ENCODE data around the gene TRPV6. TPM values are rescaled to one million over a fixed set of nuclear protein-coding genes. Genes with fewer than 3 reads are reported as not detected.

Gene TRPV6
- 1.8 TPM for total RNA-seq

DNA sequence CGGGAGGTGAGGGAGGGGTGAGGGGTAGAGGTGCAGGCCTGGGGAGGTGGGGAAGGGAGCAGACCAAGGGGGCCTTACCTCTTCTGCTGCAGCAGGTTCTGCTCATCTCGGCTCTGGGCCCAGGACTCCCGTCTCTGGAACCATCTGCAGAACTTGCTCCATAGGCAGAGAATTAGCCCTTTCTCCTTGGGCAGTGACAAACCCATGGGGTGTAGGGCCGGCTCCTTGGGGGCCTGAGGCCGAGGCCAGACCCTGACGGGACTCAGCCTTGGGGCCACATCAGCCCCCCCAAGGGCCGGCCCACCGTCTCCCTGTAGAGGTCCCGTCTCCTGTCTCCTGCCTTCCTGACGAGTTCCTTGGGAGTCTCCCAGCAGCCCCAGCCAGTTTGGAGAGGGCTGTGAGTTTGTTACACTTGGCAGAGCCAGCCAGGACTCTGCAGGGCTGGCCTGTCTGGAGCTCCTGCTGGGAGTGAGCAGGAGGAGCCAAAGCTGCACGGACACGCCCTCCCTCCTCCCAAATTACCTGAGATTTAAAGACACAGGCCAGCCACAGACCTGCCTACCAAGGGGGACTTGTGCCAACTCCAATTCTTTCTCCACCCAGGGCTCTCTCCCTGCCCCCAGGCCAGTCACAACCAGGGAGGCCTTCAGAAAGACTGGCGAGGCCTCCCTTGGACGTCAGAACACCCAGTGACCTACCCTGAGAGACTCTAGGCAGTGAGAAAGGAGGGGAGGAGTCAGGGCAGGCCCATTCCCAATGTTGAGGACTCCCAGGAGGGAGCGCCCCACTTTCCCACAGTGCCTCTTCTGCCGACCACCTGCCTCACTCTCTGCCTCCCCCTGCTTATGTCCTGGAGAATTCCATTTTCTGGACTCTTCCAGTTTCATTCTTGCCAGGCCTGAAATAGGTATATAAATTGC is at the start of gene TRPV6:
Gene TRPV6, minus strand, starts transcription at position 435 of the 920 bp plus-strand sequence.
- no peak for DNase-seq

DNA sequence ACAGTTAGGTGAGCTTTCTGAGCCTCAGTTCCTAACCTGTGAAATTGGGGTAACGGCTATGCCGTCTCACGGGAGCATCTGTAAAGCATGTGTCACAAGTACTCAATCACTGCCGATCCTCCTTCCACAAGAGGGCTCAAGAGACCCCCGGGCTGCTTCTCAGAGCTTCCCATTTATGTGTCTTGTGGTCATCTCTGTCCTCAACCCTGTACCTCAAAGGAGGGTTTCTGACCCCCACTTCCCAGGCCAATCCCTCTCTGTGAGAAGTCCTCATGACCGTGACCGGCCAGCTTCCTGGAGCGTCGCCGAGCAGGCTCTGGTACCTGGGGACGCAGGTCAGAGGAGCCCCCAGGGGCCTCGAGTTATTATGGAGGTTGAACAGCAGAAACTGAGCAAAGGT is 48.5 kb upstream of the TRPV6 start:
- no peak for DNase-seq

DNA sequence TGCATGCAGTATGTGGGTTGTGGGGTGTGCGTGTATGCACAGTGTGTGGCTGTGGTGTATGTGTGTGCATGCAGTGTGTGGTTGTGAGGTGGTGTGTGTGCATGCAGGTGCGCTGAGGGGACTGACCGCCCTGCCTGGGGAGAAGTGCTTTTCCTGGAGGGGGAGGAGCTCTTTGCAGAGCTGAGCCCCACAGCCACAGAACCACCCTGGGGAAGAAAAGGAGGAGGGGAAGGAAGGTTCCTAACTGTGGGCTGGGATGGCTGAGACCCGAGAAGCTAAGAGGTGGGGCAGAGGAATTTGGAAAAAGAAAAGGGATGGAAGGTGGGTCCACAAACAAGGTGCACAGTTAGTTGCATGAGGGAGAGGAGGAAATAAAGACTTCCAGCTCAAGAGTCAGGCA is 48.1 kb upstream of the TRPV6 start, which contains the start of gene TRPV5:
Gene TRPV5, minus strand, starts transcription at position 123 of the 400 bp plus-strand sequence. CDS start 287 bp downstream, outside the sequence.
- DNase-seq: no peak

DNA sequence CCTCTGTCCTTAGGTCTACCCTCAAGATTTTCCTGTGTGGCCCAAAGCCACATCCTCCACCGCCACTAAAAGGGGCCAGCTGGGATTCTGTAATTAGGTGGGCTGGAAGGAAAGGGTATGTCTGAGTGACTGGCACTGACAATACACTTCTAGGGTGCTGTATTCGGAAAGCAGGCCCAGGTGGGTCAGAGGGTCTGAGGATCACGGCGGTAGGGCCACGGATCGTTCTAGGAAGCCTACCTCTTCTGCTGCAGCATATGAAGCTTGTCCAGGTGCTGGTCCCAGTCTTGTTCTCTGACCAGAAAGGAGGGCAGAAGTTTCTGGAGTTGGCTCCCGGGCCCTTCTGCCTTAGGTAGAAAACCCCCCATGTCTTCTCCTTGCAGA is 47.5 kb upstream of the TRPV6 start:
- no peak for DNase-seq

DNA sequence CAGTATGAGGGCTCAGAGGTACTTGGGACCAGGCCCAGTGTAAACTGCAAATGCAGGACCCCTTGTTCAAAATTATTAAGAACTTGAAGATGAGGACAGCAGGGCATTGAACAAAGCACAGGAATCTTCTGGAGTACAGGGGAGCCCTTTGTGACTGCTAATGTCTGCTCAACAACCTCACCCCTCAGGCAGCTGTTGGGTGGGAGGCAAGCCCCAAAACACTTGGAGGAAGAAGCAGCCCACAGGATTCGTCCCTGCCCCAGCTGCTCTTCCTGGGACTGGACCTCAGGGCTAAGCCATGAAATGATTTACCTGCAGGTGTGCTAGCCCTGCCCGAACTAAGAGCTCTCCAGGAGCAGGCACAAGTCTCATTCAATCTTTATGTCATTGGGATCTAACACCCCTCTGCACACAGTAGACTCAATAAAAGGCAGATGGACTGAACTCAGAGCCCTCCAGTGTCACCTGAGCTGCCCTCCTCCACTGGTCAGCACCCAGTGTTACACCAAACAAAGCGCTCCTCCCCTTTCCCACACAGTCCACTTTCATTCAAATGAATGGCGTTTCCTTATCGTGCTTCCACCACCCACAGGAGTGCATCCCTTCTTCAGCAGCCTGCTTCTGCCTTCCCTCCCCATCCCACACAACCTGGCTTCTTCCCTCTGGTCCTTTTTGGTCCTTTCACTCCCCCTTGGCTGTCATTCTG is 47.0 kb upstream of the TRPV6 start:
- no peak for DNase-seq

DNA sequence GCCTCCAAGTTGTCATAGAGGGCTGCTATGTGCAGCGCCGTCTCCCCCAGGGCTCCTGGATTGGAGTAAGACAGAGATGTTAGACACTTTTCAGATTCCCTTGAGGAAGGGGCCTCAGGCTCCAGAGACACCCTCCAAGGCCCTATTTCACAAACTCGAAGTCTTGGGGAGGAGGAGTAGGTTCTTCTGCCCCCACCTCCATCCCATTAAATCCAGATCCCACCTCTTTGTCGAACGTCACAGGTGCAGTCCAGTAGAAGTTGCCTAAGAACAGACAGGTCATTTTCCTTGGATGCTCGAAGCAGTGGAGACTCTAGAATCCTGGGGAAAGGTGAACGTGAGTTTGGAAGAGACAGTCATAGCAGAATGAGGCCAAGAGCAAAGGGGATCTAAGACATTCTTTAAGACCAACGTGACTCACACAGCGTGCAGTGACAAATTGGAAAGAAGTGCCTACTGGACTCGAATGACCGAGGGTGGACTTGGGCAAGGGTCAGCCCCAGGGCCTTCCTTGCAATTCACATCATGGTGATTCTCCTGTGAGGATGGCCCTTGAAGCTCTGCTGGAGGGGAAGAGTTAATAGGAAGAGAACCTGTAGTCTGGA is 44.7 kb upstream of the TRPV6 start:
- DNase-seq: no peak

DNA sequence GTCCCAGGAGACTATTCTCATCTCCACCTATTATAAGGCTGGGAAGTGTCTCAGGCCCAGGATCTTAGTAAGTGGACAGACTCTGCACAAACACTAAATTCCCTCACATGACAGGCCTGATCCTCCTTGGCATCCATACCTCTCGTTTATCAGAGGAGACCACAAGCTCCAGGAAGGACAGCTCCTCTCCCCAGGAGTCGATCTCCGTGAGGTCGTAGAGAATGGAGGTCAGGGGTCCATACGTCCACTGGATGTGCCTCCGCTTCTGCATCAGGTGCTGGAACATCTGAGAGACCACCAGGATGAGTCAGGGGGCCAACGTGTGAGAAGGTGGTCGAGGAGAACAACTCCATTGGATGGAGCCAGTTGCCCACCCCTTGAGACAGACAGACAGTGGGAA is 42.4 kb upstream of the TRPV6 start:
- DNase-seq: no peak

DNA sequence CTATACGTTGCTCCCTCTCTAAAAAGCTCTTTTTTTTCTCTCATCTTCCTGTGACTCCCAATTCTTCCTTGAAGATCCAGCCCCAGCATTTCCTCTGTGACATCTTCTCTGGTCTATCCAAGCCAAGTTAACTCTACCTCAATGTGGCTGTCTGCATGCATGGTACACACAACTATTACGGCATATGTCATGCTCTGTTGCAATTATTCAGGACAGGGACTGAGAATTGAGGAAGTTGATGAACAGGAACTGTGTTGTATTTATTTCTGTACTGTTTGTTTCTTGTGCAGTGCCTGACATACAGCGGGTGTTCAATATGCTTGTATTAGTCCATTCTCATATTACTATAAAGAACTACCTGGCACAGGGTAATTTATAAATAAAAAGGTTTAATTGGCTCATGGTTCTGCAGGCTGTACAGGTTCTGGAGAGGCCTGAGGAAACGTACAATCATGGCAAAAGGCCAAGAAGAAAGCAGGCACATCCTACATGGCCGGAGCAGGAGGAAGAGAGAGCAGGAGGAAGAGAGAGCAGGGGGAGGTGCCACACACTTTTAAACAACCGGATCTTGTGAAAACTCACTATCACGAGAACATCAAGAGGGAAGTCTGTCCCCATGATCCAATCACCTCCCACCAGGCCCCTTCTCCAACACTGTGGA is 41.7 kb upstream of the TRPV6 start:
- no peak for DNase-seq

DNA sequence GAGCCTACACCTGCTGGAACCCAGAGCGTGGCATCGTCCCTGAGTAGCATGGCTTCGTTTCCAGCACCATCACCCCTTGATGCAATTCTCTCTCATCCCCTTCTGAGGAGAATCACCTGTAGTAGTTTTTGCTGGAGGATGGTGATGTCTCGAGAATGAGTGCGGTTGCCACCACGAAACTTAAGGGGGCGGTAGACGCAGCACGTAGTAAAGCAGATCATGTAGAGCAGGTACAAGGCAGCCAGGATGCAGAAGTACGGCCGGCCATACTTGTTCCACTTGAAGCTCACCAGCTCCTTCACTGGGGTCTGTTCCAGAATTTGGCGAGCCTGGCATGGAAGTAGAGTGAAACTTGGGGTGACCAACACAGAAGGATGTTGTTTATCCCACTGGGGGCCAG is 39.9 kb upstream of the TRPV6 start:
- DNase-seq: no peak

DNA sequence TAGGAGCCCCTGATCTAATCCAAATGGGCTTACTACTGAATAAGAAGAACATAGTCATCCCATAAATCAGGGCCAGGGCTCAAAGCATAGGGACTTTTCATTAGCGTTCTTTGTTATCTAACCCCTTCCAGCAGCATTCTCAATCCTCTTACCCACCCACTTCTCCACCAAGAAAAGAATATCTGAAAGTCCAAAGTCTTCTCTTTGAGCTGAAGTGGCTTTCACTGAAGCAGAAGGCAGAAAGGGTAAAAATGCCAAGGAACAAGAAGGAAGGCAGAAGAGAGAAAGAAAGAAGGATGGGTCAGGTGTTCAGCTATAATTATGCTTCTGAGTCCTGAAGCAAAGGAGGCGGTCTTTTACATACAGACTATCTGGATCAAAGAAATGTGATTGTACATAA is 37.8 kb upstream of the TRPV6 start:
- no peak for DNase-seq

DNA sequence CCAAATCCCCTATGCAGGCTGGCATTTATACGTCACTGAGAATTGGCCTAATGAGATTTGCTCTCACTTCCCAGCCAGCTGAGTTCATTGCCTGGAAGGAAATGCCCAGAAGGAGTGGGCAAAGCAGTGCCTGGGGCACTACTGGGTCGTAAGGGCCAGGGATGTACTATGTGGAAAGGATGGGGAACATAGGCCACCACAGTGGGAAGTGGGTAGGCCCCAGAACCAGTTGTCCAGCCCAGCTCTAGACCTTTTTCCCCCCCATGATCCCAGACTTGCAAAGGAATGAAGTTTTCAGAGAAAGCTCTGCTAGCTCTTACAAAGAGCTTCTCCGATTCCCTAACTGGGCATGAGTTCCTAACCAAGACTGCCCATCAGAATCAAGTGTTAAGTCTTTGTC is 34.1 kb upstream of the TRPV6 start:
- DNase-seq: no peak

DNA sequence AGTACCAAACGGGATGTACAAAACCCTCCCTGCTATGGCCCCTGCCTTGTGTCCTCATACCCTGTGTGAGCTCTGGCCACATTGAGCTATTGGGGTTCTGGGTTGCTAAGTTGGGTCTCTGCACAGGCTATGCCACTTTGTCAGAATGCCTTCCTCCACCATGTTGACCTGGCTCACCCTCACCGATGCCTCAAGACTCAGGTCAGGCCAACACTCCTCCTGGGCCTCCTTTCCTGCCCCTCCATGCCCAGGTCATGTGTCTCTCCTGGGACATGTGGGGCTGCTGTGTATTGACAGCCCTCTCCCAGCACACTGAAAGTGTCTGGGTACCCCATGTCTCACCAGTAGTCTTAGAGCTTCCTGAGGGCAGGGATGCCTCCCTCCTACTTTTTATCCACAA is 33.4 kb upstream of the TRPV6 start:
- no peak for DNase-seq

DNA sequence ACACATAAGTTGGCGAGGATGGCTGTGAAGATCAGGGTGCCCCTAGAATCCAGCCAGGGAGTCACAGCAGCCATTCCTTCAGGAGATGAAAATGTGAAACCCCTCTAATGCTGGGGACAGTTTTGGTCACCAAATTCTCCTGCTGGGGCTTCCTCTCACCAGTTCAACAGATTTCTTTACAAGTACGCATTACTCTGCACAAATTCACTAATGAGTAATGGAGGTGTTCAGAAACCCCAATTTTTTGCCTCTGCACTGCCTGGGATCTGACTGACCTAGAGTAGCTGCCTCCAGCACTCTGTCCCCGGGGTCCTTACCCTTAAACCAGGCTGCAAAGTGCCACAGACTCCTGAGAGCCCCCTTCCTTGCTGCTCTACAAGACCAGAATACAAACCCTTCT is 31.9 kb upstream of the TRPV6 start:
- no peak for DNase-seq

DNA sequence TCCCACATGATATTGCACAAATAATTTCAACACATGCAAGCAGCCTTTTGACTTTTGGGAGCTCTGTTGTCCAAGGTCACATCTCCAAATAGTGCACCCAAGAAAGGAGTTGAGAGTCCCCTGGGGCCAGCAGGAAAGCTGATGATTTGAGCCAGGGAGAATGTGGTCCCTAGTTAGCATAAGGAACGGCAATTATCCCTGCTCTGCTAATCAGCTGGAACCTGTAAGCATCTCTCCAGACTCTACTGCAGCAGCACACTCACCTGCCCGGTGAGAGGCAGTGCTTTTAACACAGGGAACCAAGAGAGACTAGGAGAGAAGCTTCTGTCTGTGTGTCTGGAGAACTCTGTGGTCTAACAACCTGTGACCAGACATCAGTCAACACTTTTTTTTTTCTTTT is 31.0 kb upstream of the TRPV6 start:
- no peak for DNase-seq

DNA sequence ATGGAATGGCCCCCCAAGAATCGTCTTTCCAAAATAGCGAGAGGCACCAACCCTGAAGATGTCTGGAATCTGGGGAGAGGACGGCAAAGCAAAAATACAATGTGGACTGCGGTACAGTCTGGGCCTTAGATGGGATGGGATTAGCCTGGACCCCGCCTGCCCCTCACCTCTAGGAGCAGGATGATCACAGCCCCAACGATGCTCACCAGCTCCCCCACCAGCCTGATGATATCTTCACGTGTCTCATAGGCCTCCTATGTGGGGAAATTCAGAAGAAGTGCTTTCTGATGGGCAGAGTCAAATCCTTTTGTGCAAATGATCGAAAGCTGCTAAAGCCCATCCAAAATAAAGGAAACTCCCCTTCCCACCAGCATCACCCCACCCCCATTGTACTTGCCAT is 29.8 kb upstream of the TRPV6 start:
- DNase-seq: no peak

DNA sequence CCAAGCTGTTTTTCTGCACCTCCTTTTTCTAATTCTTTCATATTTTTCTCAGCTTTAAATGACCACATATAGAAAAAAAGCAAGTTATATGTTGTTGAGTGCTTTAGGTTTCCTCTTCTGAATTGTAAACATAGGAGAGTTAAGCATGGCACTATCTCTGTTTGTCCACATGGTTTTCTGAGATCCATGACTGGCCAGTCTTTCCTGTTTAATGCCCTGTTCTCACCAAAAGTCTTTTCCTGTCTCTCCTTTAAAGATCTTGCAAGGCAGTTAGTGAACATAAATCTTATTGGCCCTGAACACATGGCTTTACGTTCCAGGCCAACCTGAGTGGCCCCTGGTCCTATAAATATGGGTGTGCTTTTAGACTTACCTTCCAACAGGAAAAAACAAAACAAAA is 28.6 kb upstream of the TRPV6 start:
- no peak for DNase-seq

DNA sequence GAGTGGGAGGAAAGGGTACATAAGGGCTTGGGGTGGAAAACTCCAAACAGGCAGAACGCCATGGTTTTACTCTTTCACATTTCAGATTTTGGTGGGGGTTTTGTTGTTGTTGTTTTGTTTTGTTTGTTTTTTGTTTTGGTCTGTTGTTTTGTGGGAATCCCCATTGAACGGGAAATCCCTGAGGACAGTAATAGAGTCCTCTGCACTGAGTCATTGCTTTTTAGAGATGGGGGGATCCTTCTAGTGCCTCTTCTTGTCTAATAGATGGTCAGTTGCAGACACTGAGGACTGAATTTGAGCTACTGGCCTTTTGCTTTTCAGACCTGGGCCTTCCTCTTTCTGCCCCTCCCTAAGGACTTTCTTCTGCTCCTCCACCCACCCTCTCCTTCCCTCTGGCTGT is 28.0 kb upstream of the TRPV6 start:
- no peak for DNase-seq

DNA sequence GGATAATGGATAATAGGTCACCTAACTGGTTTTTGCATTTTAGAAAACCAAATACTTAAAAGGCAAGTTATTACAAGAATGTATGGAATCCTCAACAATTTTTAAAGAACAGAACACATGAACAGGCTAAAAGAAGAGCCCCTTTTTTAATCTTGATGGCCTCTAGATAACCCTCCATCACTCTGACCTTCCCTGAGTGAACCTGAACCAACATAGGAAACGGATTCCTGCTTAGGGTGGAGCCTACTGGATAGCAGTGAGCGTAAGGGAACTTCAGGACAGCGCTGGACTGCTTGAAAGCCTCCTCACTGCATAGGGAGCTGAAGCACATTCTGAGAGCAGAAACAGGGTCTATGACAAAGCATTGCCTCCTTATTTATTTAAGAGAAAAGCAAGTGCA is 27.5 kb upstream of the TRPV6 start:
- no peak for DNase-seq

DNA sequence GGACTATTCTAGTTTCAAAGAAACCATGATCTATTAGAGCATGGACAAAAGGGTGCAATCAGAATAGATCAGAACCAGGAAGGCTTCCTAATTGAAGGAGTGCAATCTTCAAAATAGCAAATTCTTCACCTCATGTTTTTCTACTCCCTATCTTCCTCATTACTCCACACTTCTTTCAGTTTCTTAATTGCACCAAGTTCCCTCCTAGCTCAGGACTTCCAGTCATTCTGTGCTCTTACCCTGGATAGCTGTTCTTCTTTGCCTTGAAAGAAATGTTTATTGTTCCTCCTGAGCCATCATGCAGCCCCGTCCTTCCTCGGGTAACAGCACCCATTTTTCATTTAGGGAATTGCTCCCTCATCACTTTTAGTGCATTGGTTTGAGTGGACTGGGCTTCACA is 24.9 kb upstream of the TRPV6 start:
- DNase-seq: no peak

DNA sequence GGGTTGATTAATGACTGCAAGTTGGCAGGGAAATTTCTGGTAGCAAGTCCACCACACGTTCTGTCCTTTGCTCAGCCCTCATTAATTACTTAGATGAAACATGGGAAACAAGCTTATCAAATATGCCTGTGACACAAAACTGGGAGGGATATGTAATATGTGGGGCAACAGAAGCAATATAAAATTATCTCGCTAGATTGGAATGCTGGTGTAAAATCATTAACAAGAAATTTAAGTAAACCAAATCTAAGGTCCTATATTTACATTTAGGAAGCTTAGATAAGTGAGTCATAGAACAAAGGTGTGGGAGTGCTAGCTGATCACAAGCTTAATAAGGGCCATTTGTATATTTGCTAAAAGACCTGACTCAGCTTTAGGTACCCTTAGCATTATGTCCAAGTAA is 24.5 kb upstream of the TRPV6 start:
- no peak for DNase-seq

DNA sequence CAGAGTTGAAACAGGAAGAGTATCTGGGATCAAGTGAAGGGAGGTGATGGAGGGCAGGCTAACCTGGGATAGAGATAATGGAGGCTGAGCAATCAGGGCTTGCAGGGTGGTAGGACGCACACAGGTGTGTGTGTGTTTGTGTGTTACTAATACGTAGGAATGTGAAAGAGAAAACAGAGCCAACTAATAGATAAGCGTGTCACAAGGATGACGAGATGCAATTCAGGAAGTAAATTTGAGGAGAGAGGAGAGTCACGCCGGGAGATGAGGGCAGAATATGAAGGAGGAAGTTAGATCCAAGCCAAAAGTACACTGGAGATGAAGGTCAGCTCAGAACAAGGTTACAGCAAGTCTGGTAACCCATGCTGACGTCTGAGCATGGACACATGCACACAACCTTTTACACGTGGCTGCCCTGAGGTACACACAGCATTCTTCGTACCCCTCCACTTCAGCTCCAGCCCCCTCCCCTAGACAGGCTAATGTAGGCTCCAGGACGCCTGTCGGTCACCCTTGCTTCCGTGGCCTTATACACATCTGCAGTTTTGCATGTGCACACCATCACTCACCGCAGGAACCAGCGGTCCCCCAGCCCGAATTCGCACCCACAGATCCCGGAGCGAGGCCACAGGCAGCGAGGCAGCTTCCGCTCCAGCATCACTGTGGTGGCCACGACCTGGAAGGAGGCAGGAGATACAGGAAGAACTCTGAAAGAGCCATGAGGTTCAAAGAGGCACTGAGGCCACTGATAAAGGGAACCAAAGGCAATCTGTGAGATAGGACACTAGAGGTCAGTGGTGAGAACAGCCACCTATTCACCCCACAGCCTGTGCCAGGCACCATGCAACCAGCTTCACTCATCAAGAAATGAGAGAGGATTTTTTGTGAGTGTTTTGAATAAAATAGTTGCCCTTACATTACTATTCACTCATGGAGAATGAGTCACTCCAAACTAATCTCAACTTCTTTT is 23.7 kb upstream of the TRPV6 start:
- no peak for DNase-seq

DNA sequence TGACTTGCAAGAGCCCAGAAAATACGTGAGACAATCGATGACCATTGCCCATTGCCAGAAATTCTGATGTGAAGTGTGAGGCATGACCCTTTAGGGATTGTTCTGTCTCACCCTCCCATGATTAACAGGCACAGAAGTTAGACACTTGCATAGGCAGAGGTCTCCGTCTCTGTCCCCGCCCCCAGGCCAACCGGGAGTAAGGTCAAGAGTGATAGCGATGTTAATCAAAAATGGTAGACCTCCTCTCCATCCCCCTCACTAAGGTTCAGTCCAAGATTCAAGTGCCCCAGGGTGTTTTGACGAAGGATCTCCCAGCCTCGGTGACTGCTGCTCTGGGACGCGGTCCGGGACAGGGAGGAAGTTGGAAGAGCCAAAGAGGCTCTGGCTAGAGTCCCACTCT is 22.7 kb upstream of the TRPV6 start:
- no peak for DNase-seq

Data from skin of body (tissue), 2 donors.